Astrocyte (in vitro differentiated cells and primary cell): ENCODE data around the gene C19orf73.

Experiments
- CTCF ChIP-seq: IDR thresholded peaks from 2 replicates; pipeline ENCODE4 v1.5.1; 2011; ENCODE audit warnings: low read depth, mild to moderate bottlenecking, inconsistent platforms, low read length, moderate library complexity; ENCODE audit not compliant: insufficient read depth
- EZH2 ChIP-seq: IDR thresholded peaks from 2 replicates; pipeline ENCODE4 v1.6.1; 2012; ENCODE audit warnings: mild to moderate bottlenecking, low read length, inconsistent platforms; ENCODE audit not compliant: insufficient read depth

- TF ChIP-seq EZH2 (no peak), CTCF (no peak)
These were observed 16.7 kb upstream of the C19orf73 start for GRCh38 chr19:49135686-49136085.
